GM06990 (cell line): Measurements from ENCODE around the gene GALNT3.

ENCODE experiments used
- DNase-seq: peaks from one replicate; pipeline ENCODE4 v3.0.0-alpha.2; 2011; ENCODE audit not compliant: insufficient read length; ENCODE audit errors: extremely low read depth
- H3K27me3 ChIP-seq: replicated peaks from 2 replicates; pipeline ENCODE4 v1.6.0; 2011; ENCODE audit warnings: low read length; ENCODE audit not compliant: control insufficient read depth, insufficient read depth
- H3K36me3 ChIP-seq: 2 replicates; pipeline ENCODE4 v1.5.1; 2011; ENCODE audit warnings: low read length; ENCODE audit not compliant: control insufficient read depth, insufficient read depth
- H3K4me3 ChIP-seq: replicated peaks from 2 replicates; pipeline ENCODE4 v1.5.1; 2011; ENCODE audit warnings: low read depth, mild to moderate bottlenecking, control low read depth, low read length
- CTCF ChIP-seq: IDR thresholded peaks from 2 replicates; pipeline ENCODE4 v1.5.1; 2011; ENCODE audit warnings: low read length, control low read depth, mild to moderate bottlenecking, inconsistent platforms; ENCODE audit not compliant: insufficient read depth, poor library complexity, severe bottlenecking

Gene GALNT3

GRCh38 chr2:165820296-165820695 is 26.2 kb upstream of the GALNT3 start:
- DNase-seq, result no peak
- H3K27me3 ChIP-seq, result no peaks in the 10 kb centered on the region
- no peaks in the 10 kb centered on the region for H3K36me3 ChIP-seq
- no peak overlapping the region for H3K4me3 ChIP-seq
- no peak for TF ChIP-seq CTCF

- no peak for TF ChIP-seq CTCF
- H3K36me3 ChIP-seq, result no peaks in the 10 kb centered on the region
- no peaks in the 10 kb centered on the region for H3K27me3 ChIP-seq
- DNase-seq, result no peak
- no peak overlapping the region for H3K4me3 ChIP-seq
Measured at GRCh38 chr2:165818920-165819319, 24.9 kb upstream of the GALNT3 start.

- Histone ChIP-seq H3K27me3 (no peaks in the 10 kb centered on the region), H3K4me3 (no peak overlapping the region), H3K36me3 (no peaks in the 10 kb centered on the region)
- no peak for TF ChIP-seq CTCF
- peak; percentile 17 for DNase-seq
Measured at GRCh38 chr2:165815299-165816141, 21.5 kb upstream of the GALNT3 start.

GRCh38 chr2:165814473-165814872 is 20.4 kb upstream of the GALNT3 start:
- Histone ChIP-seq H3K36me3 (no peaks in the 10 kb centered on the region), H3K27me3 (no peaks in the 10 kb centered on the region), H3K4me3 (no peak overlapping the region)
- DNase-seq, result no peak
- no peak for TF ChIP-seq CTCF

GRCh38 chr2:165811592-165812370 is 17.7 kb upstream of the GALNT3 start:
- no peaks in the 10 kb centered on the region for H3K27me3 ChIP-seq
- no peak for TF ChIP-seq CTCF
- H3K4me3 ChIP-seq, result no peak overlapping the region
- H3K36me3 ChIP-seq, result no peaks in the 10 kb centered on the region
- no peak for DNase-seq
